GM12864 (cell line): ENCODE measurements around the gene LNPK.
"Not testable (repeated sequence)": the region's sequence is repeated elsewhere in the genome, so short reads cannot be mapped to it uniquely, and the experiment has no call there.

Source experiments
- DNase-seq: peaks from one replicate; pipeline ENCODE4 v3.0.0-alpha.2; 2011; ENCODE audit warnings: low read depth
- H3K4me3 ChIP-seq: 2 replicates; pipeline ENCODE4 v1.5.1; 2011; ENCODE audit warnings: mild to moderate bottlenecking, low read depth, low read length, control low read depth
- CTCF ChIP-seq: IDR thresholded peaks from 2 replicates; pipeline ENCODE4 v1.5.1; 2011; ENCODE audit warnings: low read depth, mild to moderate bottlenecking, moderate library complexity, low read length, control low read depth, inconsistent platforms; ENCODE audit errors: missing control alignments

The LNPK gene

GRCh38 chr2:176002688-176003210, 682 bp upstream of the LNPK start:
- no peak for TF ChIP-seq CTCF
- peak overlapping the region; percentile 98 for H3K4me3 ChIP-seq
- no peak for DNase-seq

GRCh38 chr2:176001281-176001915, 669 bp downstream of the LNPK start:
- TF ChIP-seq CTCF: no peak
- DNase-seq: peak; percentile 25
- peak overlapping the region; percentile 98 for H3K4me3 ChIP-seq

GRCh38 chr2:175999283-175999819, 2.7 kb downstream of the LNPK start:
- TF ChIP-seq CTCF: no peak
- DNase-seq: no peak
- no peak overlapping the region for H3K4me3 ChIP-seq

GRCh38 chr2:175990099-175990498, 12.0 kb downstream of the LNPK start:
- H3K4me3 ChIP-seq: no peak overlapping the region
- no peak for TF ChIP-seq CTCF
- DNase-seq: no peak

GRCh38 chr2:175987126-175987525, 14.9 kb downstream of the LNPK start:
- not testable (repeated sequence) for DNase-seq, H3K4me3 ChIP-seq

- DNase-seq: no peak
- no peak for TF ChIP-seq CTCF
- no peak overlapping the region for H3K4me3 ChIP-seq
Observed at GRCh38 chr2:175984846-175985245, 17.2 kb downstream of the LNPK start.

GRCh38 chr2:175981551-175981950, 20.5 kb downstream of the LNPK start:
- no peak for TF ChIP-seq CTCF
- no peak for DNase-seq
- H3K4me3 ChIP-seq: no peak overlapping the region
